Breast epithelium (tissue), 3 donors: Measurements from ENCODE around the gene SMCO1.

Experiments used
- POLR2A ChIP-seq: fragments of 450-650 bp; IDR thresholded peaks from one replicate; pipeline ENCODE4 v1.6.1; 2016; ENCODE audit warnings: antibody characterized with exemption, mild to moderate bottlenecking, moderate library complexity
- POLR2AphosphoS5 ChIP-seq, 3 donors: sonication (generic); formaldehyde crosslinking; IDR thresholded peaks; one replicate each; pipeline ENCODE4 v1.6.1; 2017; ENCODE audit warnings: antibody characterized with exemption in 3 of 3
- TF ChIP-seq, protein P1 (sequence below), 3 donors: fragments of 450-650 bp; IDR thresholded peaks; one replicate each; pipeline ENCODE4 v1.5.1; 2016 to 2017; ENCODE audit warnings: antibody characterized with exemption in 3 of 3, mild to moderate bottlenecking in 3 of 3, moderate library complexity in 3 of 3

DNA sequence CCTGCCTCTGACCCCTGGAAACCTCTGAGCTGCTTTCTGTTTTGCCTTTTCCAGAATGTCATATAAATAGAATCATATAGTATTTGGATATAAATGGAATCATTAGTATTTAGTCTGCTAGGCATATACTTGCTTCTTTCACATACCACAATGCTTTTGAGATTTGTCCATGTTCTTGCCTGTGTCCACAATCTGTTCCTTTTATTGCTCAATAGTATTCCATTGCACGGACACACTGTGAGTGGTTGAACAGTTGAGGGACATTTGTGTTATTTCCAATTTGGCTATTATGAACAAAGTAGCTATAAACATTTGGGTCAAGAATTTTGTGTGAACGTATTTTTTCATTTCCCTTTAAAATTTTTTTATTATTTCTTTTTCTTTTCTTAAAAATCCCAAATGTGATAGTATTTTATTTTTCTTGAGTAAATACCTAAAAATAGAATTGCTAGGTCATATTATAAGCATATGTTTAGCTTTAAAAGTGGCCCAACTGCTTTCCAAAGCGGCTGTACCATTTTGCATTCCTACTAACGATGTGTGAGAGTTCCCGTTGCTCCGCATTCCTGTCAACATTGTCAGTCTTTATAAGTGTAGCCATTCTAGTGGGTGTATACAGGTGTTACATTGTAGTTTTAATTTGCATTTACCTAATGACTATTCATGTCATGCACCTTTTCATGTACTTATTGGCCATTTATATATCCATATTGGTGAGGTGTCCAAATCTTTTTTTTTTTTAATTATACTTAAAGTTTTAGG is 26.7 kb upstream of the SMCO1 start:
- TF ChIP-seq POLR2AphosphoS5 (IDR thresholded peaks at IDR 0.05) (no peak), POLR2A (no peak)
- TF ChIP-seq, protein P1, sequence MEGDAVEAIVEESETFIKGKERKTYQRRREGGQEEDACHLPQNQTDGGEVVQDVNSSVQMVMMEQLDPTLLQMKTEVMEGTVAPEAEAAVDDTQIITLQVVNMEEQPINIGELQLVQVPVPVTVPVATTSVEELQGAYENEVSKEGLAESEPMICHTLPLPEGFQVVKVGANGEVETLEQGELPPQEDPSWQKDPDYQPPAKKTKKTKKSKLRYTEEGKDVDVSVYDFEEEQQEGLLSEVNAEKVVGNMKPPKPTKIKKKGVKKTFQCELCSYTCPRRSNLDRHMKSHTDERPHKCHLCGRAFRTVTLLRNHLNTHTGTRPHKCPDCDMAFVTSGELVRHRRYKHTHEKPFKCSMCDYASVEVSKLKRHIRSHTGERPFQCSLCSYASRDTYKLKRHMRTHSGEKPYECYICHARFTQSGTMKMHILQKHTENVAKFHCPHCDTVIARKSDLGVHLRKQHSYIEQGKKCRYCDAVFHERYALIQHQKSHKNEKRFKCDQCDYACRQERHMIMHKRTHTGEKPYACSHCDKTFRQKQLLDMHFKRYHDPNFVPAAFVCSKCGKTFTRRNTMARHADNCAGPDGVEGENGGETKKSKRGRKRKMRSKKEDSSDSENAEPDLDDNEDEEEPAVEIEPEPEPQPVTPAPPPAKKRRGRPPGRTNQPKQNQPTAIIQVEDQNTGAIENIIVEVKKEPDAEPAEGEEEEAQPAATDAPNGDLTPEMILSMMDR (IDR thresholded peaks at IDR 0.05), result no peak
